ENCODE measurements around the gene CNOT3. TPM values are rescaled to one million over a fixed set of nuclear protein-coding genes. Genes with fewer than 3 reads are reported as not detected.
"Not testable (repeated sequence)": the region's sequence is repeated elsewhere in the genome, so short reads cannot be mapped to it uniquely, and the experiment has no call there.

CNOT3 gene
- total RNA-seq: 10 to 100 TPM; 79.3 to 79.9 TPM
- 94.3 TPM for polyA plus RNA-seq (ENCODE audit: insufficient read depth, low read depth, low replicate concordance)
- long read RNA-seq, donor 1, partial matches to known transcripts: 0 of 6 reads
- long read RNA-seq, donor 1, other reads (novel, unspliced or antisense): 0 of 6 reads
- long read RNA-seq, donor 2, partial matches to known transcripts: 14 of 15 reads
- long read RNA-seq, donor 2, other reads (novel, unspliced or antisense): 0 of 15 reads

DNA sequence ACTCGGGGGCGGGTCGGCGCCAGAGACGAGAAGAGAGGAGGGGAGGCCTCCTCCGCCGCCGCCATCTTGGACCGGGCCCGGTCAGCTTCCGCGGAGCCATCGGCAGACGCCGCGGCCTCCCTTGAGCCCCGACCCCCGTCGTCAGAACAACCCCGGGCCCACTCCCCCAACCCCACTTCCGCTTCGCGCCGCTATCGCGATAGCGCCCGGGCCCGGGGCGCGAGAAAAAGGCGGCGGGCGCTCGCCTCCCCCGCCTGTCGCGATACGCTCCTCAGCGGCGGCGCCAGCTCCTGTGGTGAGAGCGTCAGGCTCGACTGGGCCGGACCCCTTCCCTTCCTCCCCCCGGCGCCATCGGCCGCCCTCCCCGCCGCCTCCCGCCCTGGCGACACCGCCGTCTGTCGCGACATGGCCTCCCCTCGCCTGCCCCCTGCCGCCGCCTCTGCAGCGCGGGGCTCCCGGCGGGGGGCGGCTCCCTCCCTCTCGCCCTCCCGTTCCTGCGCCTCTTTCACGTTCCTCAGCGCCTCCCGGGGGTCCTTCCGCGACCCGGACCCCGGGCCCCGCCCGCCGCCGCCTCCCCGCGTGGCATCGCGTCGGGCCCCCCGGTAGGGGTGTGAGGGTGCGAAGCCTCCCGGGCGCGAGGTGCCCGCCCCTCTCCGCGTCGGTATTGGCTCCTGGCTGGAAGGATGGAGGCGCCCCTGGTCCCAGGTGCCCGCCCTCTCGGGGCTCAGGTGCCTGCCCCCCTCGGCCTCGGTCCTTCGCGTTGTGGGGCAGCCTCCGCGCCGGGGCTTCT is at the start of gene CNOT3:
Gene CNOT3 (plus strand): TSS at position 64 of the 790 bp plus-strand sequence. CDS start 5,217 bp downstream, outside the sequence.
- H3K4me1 ChIP-seq: peaks cover 20% of the 10 kb centered on the region
- peak within 1 kb of the TSS; percentile 72 to 99 for H3K4me3 ChIP-seq
- H3K27ac ChIP-seq: peak within 1 kb of the TSS; percentile 96 to 97
- 0 to 1% methylated on average over 24 to 90 of the region's 103 CpGs for WGBS, 2 donors
- no peaks in the 10 kb centered on the region for H3K9me3 ChIP-seq
- H3K27me3 ChIP-seq: no peaks in the 10 kb centered on the region
- DNase-seq: no peak
- intact Hi-C loops (cut with DNase I; ENCODE audit: low total_unique reads): no loop called here
- TF ChIP-seq, protein P1, sequence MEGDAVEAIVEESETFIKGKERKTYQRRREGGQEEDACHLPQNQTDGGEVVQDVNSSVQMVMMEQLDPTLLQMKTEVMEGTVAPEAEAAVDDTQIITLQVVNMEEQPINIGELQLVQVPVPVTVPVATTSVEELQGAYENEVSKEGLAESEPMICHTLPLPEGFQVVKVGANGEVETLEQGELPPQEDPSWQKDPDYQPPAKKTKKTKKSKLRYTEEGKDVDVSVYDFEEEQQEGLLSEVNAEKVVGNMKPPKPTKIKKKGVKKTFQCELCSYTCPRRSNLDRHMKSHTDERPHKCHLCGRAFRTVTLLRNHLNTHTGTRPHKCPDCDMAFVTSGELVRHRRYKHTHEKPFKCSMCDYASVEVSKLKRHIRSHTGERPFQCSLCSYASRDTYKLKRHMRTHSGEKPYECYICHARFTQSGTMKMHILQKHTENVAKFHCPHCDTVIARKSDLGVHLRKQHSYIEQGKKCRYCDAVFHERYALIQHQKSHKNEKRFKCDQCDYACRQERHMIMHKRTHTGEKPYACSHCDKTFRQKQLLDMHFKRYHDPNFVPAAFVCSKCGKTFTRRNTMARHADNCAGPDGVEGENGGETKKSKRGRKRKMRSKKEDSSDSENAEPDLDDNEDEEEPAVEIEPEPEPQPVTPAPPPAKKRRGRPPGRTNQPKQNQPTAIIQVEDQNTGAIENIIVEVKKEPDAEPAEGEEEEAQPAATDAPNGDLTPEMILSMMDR (IDR thresholded peaks at IDR 0.05): no peak
- peak; percentile 77 for TF ChIP-seq POLR2A (IDR thresholded peaks at IDR 0.05)
- H3K36me3 ChIP-seq (ENCODE audit: low read depth, missing control alignments): no peaks in the 10 kb centered on the region

DNA sequence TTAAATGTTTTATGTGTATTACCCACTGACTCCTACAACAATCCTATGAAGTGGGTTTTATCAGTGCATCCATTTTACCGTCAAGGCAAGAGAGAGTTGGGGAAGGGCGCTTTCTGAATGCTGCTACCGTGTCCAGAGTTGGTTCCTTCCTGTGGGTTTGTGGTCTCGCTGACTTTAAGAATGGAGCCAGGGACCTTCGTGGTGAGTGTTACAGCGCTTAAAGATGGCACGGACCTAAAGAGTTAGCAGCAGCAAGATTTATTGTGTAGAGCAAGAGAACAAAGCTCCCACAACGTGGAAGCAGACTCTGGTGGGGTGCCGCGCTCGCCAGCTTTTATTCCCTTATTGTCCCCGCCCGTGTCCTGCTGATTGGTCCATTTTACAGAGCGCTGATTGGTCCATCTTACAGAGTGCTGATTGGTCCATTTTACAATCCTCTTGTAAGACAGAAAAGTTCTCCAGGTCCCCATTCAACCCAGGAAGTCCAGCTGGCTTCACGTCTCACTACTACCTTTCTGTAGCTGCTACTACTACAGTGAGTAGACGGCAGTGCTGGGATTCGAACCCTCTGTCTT is 43.0 kb upstream of the CNOT3 start:
- Histone ChIP-seq H3K4me3 (peak overlapping the region; percentile 12 to 23), H3K36me3 (ENCODE audit: low read depth, missing control alignments) (no peaks in the 10 kb centered on the region), H3K4me1 (peaks cover 7% of the 10 kb centered on the region), H3K27ac (no peak overlapping the region), H3K27me3 (no peaks in the 10 kb centered on the region), H3K9me3 (no peaks in the 10 kb centered on the region)
- intact Hi-C loops (cut with DNase I; ENCODE audit: low total_unique reads): no loop called here
- 72 to 73% methylated on average over 17 of the region's 17 CpGs for WGBS, 2 donors
- TF ChIP-seq POLR2A (IDR thresholded peaks at IDR 0.05): no peak
- TF ChIP-seq, protein P1 (IDR thresholded peaks at IDR 0.05): no peak
- peak; percentile 61 for DNase-seq

DNA sequence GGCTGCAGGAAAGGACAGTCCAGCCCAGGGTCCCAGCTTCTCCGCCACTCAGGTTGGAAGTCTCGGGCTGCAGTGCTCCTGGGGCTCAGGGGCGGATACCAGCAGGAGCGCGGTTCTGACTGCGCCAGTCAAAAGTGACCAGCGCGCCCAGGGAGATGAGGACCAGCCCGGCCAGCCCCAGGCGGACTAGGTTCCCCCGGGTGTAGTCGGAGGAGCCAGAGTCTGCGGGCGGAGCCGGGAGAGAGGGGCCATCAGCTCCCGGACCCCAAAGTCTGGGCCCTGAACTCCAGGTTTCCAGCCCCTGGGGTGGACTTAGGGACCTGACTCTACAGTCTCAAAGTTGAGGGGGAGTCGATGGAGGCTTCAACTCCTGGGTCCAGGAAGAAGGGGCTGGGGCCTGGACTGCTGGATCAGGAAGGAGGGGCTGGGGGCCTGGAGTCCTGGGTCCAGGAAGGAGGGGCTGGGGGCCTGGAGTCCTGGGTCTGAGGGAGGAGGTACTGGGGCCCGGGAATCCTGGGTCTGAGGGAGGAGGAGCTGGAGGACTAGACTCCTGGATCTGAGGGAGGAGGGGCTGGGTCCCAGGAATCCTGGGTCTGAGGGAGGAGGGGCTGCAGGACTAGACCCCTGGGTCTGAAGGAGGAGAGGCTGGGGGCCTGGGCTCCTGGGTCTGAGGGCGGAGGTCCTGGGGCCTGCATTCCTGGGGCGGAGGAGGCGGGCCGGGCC is 42.3 kb upstream of the CNOT3 start:
- no peak for DNase-seq
- no peak for TF ChIP-seq POLR2A (IDR thresholded peaks at IDR 0.05)
- TF ChIP-seq, protein P1 (IDR thresholded peaks at IDR 0.05): no peak
- 7 to 53% methylated on average over 7 to 21 of the region's 22 CpGs for WGBS, 2 donors
- no peaks in the 10 kb centered on the region for H3K9me3 ChIP-seq
- H3K27ac ChIP-seq: no peak overlapping the region
- intact Hi-C loops (cut with DNase I; ENCODE audit: low total_unique reads): no loop called here
- no peaks in the 10 kb centered on the region for H3K27me3 ChIP-seq
- no peaks in the 10 kb centered on the region for H3K36me3 ChIP-seq (ENCODE audit: low read depth, missing control alignments)
- peaks cover 7% of the 10 kb centered on the region for H3K4me1 ChIP-seq
- H3K4me3 ChIP-seq: peak overlapping the region; percentile 12 to 44

DNA sequence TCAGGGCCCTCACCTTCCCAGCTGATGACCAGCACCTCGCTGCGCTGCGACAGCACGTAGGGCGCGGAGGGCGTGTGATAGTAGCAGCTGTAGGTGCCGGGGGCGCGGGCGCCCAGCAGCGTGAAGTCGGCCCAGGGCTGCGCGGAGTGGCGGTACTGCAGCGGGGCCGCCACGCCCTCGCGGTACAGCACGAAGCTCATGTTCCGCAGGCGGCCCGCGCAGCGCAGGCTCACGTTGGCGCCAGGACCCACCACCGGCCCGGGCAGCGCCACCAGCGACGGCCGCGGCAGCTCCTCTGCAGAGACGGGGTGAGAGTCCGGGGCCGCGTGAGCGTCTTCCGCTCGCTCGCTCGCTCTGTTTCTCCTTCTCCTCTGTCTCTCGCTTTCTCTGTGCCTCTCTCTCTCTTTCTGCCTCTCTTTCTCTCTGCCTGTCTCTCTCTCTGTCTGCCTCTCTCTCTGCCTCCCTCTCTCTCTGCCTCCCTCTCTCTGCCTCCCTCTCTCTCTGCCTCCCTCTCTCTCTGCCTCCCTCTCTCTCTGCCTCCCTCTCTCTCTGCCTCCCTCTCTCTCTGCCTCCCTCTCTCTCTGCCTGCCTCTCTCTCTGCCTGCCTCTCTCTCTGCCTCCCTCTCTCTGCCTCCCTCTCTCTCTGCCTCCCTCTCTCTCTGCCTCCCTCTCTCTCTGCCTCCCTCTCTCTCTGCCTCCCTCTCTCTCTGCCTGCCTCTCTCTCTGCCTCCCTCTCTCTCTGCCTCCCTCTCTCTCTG is 41.5 kb upstream of the CNOT3 start:
- peak overlapping the region in 1 of 2 donors; percentile 68 for H3K27ac ChIP-seq
- DNase-seq: peak; percentile 56
- H3K9me3 ChIP-seq; H3K4me1 ChIP-seq; H3K27me3 ChIP-seq; intact Hi-C loops (cut with DNase I; ENCODE audit: low total_unique reads); H3K36me3 ChIP-seq (ENCODE audit: low read depth, missing control alignments): not testable (repeated sequence)
- TF ChIP-seq, protein P1 (IDR thresholded peaks at IDR 0.05): peak in 1 of 3 experiments; percentile 32
- WGBS, 2 donors: 1% methylated on average over 33 to 34 of the region's 46 CpGs
- peak overlapping the region; percentile 0 to 44 for H3K4me3 ChIP-seq
